IPS-15b (cell line): ENCODE data around the gene IL22RA2.
A peak's percentile ranks its signal among the peaks of the same experiment; 100 is the strongest.
"Not testable (repeated sequence)": the region's sequence is repeated elsewhere in the genome, so short reads cannot be mapped to it uniquely, and the experiment has no call there.

Experiments used
- H3K27me3 ChIP-seq: one replicate; pipeline ENCODE4 v1.6.1; 2013; ENCODE audit warnings: low read length; ENCODE audit not compliant: control insufficient read depth, insufficient read depth
- H3K36me3 ChIP-seq: one replicate; pipeline ENCODE4 v1.6.1; 2013; ENCODE audit warnings: low read length; ENCODE audit not compliant: control insufficient read depth, insufficient read depth
- H3K4me1 ChIP-seq: one replicate; pipeline ENCODE4 v1.6.1; 2013; ENCODE audit warnings: mild to moderate bottlenecking, low read length; ENCODE audit not compliant: control insufficient read depth, insufficient read depth
- H3K4me3 ChIP-seq: one replicate; pipeline ENCODE4 v1.5.1; 2013; ENCODE audit warnings: low read depth, low read length
- H3K9ac ChIP-seq: one replicate; pipeline ENCODE4 v1.6.1; 2013; ENCODE audit warnings: low read depth, mild to moderate bottlenecking, low read length
- H3K9me3 ChIP-seq: one replicate; pipeline ENCODE4 v1.6.1; 2013; ENCODE audit warnings: mild to moderate bottlenecking, low read length; ENCODE audit not compliant: control insufficient read depth, insufficient read depth

The IL22RA2 gene, protein sequence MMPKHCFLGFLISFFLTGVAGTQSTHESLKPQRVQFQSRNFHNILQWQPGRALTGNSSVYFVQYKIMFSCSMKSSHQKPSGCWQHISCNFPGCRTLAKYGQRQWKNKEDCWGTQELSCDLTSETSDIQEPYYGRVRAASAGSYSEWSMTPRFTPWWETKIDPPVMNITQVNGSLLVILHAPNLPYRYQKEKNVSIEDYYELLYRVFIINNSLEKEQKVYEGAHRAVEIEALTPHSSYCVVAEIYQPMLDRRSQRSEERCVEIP

DNA sequence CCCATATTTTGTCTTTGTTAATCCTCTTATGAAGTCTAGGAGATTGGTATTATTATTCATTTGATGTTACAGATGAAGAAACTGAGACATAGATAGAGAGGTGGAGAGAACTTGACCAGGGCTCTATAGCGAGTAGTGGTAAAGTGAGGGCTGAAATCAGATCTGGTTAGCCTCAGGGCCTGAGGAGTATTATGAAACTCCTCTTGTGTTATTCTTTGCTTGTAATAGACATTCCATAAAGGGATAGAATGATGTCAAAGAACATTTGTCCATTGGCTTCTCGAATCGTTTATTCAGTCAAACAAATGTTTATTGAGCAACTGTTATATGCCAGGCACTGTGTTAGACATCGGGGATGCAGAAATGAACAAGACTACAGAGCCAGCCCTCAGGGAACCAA, at the start of gene IL22RA2:
IL22RA2 (minus strand) TSS at position 144 of the 400 bp plus-strand sequence. CDS start 11,895 bp downstream, outside the sequence.
- Histone ChIP-seq H3K4me3 (no peak within 1 kb of the TSS), H3K9me3 (no peaks in the 10 kb centered on the region), H3K36me3 (no peaks in the 10 kb centered on the region), H3K27me3 (no peaks in the 10 kb centered on the region), H3K9ac (no peak within 1 kb of the TSS), H3K4me1 (peaks cover 18% of the 10 kb centered on the region)

DNA sequence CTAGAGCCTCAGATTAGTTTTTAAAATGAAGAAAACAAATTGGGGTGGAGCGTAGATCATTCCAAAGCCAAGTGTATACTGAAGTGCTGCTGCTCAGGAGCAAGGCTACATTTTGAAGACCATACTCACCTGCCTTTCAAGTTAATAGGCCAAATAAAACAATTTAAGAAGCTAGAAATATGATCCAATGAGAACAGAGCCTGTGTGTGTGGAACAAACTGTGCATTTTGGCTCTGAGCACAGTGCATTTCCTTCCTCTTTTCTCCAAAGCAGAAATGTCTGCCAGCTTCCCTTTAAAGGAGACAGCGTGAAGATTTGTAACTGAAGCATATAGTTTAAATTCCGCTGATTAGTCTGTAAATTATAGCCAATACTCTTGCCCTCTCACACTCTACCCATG, 48.9 kb upstream of the IL22RA2 start:
- no peak overlapping the region for H3K9ac ChIP-seq
- no peaks in the 10 kb centered on the region for H3K9me3 ChIP-seq
- no peak overlapping the region for H3K4me3 ChIP-seq
- H3K4me1 ChIP-seq, result peaks cover 8% of the 10 kb centered on the region
- no peaks in the 10 kb centered on the region for H3K36me3 ChIP-seq
- no peaks in the 10 kb centered on the region for H3K27me3 ChIP-seq

DNA sequence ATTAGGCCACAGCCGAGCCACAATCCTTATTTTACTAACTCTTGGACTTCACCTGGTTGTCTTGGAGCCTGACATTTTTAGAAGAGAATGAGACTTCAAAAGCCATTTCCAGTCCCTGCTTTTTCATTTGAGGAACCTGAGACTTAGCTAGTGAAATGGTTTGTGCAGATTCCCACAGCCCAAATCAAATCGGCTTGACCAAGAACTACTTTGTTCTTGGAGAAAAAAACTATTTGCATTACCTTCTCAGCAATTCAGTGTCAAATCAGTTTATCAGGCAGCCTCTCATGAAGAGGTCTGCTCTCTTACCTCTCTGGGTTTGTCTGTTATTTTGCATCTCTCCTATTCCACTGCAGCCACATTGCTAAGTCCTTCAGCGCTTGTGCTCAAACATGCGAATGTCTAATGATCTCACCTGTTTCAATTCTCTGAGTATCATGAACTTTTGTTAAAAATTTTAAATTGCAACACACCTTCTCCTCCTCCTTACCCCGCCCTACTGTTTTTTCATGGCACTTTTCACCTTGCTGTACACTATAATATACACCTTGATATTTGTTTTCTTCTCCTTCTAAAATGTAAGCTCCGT, 46.3 kb upstream of the IL22RA2 start:
- Histone ChIP-seq H3K4me1 (peaks cover 9% of the 10 kb centered on the region), H3K4me3 (peak overlapping the region; percentile 99), H3K36me3 (no peaks in the 10 kb centered on the region), H3K9ac (no peak overlapping the region), H3K27me3 (no peaks in the 10 kb centered on the region), H3K9me3 (no peaks in the 10 kb centered on the region)

DNA sequence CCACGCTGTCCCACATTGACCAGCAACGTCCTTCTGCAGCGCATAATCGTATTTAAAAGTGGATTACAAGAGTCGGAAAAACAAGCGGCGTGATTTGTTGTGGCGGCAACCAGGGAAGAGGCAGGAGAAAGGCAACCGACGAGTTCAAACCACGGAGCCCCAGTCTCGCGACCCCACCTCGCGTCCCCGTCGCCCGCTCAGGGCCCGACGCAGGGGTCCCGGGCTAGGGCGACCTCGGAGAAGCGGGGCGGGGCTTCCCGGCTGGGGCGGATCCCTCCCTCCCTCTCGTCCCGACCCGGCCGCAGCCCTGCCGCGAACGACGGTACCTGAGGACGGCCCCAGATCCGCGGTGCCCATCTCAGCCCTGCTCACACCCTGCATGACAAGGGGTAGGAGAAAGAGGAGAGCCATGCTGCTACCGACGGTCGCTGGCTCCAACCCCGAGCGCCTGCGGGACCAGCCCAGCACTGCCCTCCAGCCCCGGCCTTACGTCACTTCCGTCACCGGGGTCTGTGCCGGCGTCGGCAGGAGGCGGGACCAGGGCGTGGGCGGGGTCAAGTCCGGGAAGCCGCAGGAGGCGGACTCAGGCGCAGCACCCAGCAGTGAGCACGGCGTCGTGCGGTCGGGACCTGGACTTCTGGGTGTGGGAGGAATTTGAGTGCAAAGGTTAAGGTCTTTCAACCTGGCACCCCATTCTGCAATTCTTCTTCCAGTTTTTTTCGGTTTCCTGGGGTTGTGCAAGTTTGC, 45.6 kb upstream of the IL22RA2 start, which contains the start of gene IFNGR1:
IFNGR1 (minus strand) TSS at position 469 of the 747 bp plus-strand sequence; CDS start at position 411, 58 bp downstream.
- peak within 1 kb of the TSS; percentile 99 for H3K4me3 ChIP-seq
- no peaks in the 10 kb centered on the region for H3K9me3 ChIP-seq
- no peaks in the 10 kb centered on the region for H3K27me3 ChIP-seq
- peaks cover 9% of the 10 kb centered on the region for H3K4me1 ChIP-seq
- H3K36me3 ChIP-seq, result no peaks in the 10 kb centered on the region
- peak within 1 kb of the TSS; percentile 72 for H3K9ac ChIP-seq

DNA sequence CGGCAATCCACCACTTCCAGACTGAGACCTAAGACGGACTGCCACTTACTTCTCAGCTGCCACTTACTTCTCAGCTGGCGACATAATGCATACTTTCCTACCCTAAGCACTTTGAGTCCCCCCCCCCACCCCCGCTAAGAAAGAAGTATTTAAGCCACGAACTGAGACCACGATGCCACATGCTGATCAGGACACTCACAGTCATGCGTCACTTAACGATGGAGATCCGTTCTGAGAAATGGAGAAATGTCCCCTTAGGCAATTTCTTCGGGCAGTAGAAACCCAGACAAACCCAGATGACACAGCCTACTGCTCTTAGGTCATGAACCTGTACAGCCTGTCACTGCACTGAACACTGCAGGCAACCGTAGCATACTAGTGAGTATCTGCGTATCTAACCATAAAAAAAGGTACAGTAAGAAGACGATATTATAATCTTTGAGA, 45.1 kb upstream of the IL22RA2 start:
- Histone ChIP-seq H3K9ac (peak overlapping the region; percentile 72), H3K9me3 (no peaks in the 10 kb centered on the region), H3K4me1 (peaks cover 9% of the 10 kb centered on the region), H3K4me3 (peak overlapping the region; percentile 99), H3K27me3 (no peaks in the 10 kb centered on the region), H3K36me3 (no peaks in the 10 kb centered on the region)

DNA sequence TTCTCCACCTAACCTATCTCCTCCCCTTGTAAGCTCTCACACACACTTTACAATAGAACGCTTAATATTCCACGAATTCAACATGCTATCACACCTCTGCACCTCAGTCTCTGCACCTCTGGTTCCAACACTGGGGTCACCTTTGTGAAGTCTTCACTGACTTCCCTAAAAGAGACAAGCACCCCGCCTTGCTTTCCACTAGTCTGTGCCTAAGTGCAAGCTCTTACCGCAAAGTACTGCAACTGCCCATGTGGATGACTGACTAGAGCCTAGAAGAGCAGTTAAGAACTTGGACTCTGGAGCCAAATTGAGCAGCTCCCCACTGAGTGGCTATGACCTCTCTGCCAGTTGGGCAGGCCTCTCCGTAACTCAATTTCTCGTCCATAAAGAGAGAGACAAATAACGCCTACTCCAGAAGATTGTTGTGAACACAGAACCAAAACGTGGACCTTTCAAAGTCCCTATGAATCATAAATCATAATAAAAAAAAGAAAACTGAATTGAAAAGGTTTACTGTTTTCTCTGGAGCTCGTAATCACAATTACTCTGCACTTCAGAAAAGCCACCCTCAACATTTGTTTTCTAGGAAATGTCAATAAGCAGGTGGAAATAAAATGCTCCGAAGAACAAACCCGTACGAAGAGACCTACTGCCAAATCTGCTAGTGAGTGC, 44.5 kb upstream of the IL22RA2 start:
- H3K9me3 ChIP-seq, result no peaks in the 10 kb centered on the region
- peaks cover 9% of the 10 kb centered on the region for H3K4me1 ChIP-seq

DNA sequence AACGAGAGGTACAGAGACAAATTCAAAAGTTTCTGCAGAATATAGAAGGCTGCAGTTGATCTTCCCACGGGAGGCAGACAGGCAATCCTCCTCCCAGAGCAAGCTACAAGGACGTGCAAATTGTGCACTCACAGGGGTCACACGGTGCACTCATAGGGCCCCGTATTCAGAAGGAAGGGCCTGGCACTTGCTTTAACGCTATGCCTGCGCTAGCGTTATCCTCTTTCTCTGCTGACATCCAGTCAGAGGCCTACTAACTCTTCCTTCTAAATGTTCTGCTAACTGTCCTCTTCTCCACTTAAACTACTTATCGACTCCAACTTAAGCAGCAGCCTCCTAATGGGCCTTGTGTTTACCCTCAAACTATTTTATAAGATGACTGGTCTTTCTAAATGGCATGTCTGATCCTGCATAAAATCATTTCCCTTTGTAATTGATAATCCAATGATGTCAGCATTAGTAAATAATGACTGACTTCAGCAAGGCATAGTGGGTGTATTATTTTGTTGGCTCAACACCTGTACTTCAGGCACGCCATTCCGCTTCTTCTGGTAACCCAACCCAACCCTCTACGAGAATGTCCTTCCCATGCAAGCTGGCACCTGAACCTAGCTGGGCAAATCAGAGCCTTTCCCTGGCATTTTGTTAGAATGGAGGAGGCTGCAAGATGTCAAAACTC, 43.6 kb upstream of the IL22RA2 start:
- H3K4me3 ChIP-seq, result peak overlapping the region; percentile 99

More for the DNA sequence above, 44.5 kb upstream of the IL22RA2 start:
- peak overlapping the region; percentile 99 for H3K4me3 ChIP-seq
- no peaks in the 10 kb centered on the region for H3K27me3 ChIP-seq
- no peak overlapping the region for H3K9ac ChIP-seq
- no peaks in the 10 kb centered on the region for H3K36me3 ChIP-seq

DNA sequence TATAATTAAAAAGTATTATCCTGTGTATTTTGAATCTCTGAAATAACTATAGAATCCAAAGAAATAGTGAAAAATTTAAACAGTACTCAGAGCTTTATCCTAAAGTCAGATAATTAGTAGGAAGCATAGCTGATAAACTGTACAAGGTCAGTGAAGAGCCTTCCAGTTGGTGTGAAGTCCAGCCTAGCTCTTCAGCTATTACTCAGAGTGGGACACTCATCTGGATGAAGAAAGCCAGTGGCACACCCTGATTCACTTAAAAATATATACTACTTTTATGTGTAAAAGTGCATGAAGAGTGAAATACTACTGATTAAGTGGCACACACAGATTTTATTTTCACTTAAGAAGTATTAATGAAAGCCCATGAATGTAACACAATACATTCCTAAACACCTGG, 42.7 kb upstream of the IL22RA2 start:
- H3K4me1 ChIP-seq, result peaks cover 9% of the 10 kb centered on the region
- no peaks in the 10 kb centered on the region for H3K27me3 ChIP-seq
- no peaks in the 10 kb centered on the region for H3K36me3 ChIP-seq
- no peak overlapping the region for H3K4me3 ChIP-seq
- no peaks in the 10 kb centered on the region for H3K9me3 ChIP-seq
- no peak overlapping the region for H3K9ac ChIP-seq

More for the DNA sequence above, 43.6 kb upstream of the IL22RA2 start:
- Histone ChIP-seq H3K4me1 (peaks cover 9% of the 10 kb centered on the region), H3K9me3 (no peaks in the 10 kb centered on the region), H3K36me3 (no peaks in the 10 kb centered on the region), H3K27me3 (no peaks in the 10 kb centered on the region), H3K9ac (no peak overlapping the region)

DNA sequence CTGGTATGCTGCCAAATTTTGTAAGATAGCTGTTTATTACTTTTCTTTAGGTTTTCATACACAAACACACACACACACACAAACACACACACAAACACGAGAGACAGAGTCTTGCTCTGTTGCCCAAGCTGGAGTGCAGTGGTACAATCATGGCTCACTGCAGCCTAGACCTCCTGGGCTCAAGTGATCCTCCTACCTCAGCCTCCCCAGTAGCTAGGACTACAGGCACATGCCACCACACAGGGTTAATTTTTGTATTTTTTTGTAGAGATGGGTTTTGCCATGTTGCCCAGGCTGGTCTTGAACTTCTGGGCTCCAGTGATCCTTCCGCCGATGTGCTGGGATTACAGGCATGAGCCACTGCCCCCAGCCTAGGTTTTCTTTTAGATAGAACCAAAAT, 42.2 kb upstream of the IL22RA2 start:
- not testable (repeated sequence) for H3K4me1 ChIP-seq, H3K9ac ChIP-seq, H3K36me3 ChIP-seq

DNA sequence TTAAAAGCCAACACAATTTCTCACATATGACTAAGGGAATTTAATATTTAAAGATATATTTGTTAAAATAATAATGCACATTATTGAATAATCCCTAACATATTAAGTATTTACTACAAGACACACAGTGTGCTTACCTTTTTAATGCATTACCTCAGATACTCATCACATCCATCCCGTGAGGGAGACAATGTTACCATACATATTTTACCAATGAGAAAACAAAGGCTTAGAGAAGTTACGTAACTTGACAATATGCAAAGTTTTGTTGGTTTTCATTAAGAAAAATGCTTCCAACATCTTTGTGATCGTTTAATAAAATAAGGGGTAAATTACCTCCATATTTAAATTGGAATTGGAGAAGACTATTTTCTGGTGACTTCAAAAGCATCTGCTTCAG, 41.5 kb upstream of the IL22RA2 start:
- peaks cover 5% of the 10 kb centered on the region for H3K9me3 ChIP-seq
- peaks cover 9% of the 10 kb centered on the region for H3K4me1 ChIP-seq
- H3K9ac ChIP-seq, result no peak overlapping the region
- H3K36me3 ChIP-seq, result no peaks in the 10 kb centered on the region
- H3K4me3 ChIP-seq, result no peak overlapping the region
- no peaks in the 10 kb centered on the region for H3K27me3 ChIP-seq

More for the DNA sequence above, 42.2 kb upstream of the IL22RA2 start:
- H3K9me3 ChIP-seq, H3K27me3 ChIP-seq, H3K4me3 ChIP-seq: not testable (repeated sequence)

DNA sequence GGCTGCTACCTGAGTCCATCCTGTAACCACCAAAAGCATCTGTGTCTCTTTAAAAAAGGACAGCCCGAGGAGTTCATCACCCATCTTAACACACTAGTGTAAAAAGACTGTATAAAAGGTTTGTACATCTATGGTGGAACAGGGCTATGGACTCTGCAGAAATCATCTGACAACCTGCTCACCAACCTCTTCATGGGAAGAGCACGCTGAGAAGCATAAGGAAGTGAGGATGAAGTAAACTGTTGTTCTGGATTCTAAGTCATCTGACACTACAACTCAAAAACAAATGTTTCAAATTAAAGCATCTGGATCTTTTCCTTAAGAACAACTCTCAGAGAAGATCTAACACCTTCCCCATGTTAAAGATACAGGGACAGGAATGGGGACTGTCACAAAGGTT, 40.4 kb upstream of the IL22RA2 start:
- Histone ChIP-seq H3K4me1 (peaks cover 4% of the 10 kb centered on the region), H3K4me3 (no peak overlapping the region), H3K36me3 (no peaks in the 10 kb centered on the region), H3K9me3 (peaks cover 5% of the 10 kb centered on the region), H3K9ac (no peak overlapping the region), H3K27me3 (no peaks in the 10 kb centered on the region)
